EL (cell line): ENCODE data around the gene TESK2.
"Not testable (repeated sequence)": the region's sequence is repeated elsewhere in the genome, so short reads cannot be mapped to it uniquely, and the experiment has no call there.

Experiments
- DNase-seq: peaks from one replicate; pipeline ENCODE4 v3.0.0-alpha.2; 2016

The TESK2 gene

DNA sequence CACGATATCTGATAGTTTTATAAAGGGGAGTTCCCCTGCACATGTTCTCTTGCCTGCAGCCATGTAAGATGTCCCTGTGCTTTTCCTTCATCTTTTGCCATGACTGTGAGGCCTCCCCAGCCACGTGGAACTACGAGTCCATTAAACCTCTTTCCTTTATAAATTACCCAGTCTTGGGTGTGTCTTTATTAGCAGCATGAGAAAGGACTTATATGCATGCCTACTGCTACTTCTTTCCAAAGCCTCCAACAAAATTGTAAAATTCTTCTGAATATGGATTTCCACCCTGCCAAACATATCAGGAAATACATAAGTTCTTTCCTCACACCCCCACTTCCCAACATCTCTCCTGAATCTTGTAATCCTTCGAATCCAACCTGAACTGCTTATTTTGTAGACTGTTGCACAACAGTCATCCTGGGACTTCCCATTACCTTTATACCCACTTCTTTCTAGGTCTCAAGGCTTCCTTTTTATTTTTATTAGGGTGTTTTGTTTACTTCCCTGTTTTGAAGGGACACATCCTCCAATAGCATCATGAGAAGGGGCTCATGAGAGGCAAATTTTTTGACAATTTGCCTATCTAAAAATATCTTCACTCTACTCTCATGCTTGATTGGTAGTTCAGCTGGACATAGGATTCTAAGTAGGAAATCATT, 83.2 kb downstream of the TESK2 start:
- DNase-seq, result no peak

- DNase-seq, result no peak
These were observed 85.3 kb downstream of the TESK2 start for GRCh38 chr1:45405636-45406035.

DNA sequence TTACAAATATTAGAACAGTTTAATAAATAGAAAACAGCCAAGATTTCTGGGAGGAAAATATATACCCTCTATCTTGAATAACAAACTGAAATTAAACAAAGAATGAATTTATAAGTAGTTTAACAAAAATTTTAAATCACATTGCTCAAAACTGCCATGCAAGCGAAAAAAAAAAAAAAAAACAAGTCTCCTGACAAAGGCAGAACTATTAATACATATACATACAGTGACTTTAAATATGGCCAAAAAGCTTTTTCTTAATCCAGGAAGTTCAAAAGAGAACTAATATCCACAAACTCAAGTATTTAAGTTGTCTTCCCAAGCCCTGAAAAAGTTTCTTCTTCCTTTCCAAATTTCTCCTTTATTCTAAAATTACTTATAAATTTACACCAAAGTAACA, 87.2 kb downstream of the TESK2 start:
- no peak for DNase-seq

DNA sequence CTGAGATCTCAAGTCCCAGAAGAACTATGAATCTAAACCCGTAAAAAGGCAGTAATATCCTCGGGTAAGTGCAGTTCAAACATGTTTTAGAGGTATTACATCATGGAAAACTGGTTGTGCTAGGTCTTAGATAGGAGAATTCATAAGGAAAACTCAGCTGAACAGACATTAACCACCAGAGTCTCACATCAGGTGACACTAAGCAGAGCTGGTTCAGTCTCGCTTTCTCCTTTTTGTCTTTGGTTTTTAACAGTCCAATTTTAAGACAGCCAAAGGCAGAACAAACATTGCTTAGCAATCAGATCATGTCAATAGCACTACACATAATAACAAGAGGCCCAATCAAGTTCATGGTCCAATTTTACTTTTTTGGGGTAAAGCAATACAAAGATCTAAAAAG, 87.7 kb downstream of the TESK2 start:
- no peak for DNase-seq

GRCh38 chr1:45401524-45401923, 89.4 kb downstream of the TESK2 start:
- DNase-seq, result no peak

DNA sequence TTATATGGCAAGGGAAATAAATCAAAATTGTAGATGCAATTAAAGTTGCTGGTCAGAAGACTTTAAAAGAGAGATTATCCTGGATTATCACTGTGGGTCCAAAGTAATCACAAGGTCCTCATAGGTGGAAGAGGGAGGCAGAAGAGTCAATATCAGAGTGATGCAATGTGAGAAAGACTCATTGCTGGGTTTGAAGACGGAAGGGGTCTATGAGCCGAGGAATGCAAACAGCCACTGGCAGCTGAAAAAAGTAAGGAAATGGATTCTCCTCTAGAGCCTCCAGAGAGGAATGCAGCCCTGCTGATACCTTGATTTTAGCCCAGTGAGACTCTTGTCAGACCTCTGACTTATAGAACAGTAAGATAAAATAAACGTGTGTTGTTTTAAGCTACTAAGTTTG, 90.9 kb downstream of the TESK2 start:
- no peak for DNase-seq

DNA sequence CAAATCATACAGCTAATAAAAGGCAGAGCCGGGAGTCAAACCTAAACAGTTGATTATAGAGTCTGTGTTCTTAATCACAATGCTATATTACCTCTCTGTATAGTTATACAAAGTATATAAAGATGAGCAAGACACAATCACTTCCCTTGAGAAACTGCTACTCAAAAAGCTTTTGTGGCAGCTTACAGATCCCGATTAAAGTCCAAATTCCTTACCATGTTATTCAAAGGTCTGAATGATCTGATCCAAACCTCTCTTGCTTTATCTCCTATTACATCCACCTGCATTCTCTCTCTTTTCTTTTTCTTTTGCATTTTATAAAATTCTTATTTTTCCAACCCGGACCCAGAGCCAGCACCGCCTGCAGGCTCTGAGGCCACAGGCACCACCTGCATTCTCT, 93.7 kb downstream of the TESK2 start:
- no peak for DNase-seq

DNA sequence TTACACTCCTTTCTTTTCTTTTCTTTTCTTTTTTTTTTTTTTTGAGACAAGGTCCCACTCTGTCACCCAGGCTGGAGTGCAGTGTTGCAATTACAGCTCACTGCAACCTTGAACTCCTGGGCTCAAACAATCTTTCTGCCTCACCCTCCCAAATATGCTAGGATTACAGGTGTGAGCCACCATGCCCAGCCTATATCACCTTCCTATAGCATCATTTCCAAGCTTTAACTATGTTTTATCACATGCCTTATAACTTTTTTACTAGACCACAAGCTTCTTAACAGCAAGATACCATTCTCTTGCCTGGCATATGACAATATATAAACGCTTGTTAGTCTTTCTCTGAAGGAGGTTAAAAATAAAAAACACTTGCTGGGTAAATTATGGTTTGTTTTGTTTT, 95.4 kb downstream of the TESK2 start:
- DNase-seq, result no peak

DNA sequence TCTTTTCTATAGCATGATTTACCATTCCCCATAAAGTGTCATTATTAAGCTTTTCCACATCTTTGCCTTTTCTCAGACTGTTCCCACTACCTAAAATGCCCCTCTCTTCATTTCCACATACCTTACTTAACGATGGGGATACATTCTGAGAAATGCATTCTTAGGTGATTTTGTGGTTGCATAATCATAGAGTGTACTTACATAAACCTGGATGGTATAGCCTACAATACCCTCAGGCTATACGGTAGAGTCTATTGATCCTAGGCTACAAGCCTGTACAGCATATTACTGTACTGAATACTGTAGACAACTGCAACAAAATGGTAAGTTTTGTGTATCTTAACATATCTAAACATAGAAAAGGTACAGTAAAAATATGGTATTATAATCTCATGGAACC, 95.9 kb downstream of the TESK2 start:
- DNase-seq, result no peak

DNA sequence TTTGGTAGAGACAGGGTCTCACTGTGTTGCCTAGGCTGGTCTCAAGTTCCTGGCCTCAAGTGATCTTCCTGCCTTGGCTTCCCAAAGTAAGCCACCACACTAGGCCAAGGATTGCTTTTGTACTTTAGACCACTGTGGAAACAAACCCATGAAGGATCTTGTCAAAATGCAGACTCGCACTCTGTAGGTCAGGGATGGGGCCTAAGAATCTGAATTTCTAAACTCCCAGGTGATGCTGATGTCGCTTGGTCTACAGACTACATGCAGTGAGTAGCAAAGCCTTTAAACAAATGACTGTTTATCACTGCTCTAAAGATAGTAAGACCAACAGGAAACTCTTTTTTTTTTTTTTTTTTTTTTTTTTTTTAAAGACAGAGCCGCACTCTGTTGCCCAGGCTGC, 96.6 kb downstream of the TESK2 start:
- no peak for DNase-seq

- no peak for DNase-seq
These were observed 97.2 kb downstream of the TESK2 start for GRCh38 chr1:45393718-45394302.

GRCh38 chr1:45386219-45386618, 104.7 kb downstream of the TESK2 start:
- DNase-seq, result no peak

GRCh38 chr1:45385302-45385701, 105.7 kb downstream of the TESK2 start:
- no peak for DNase-seq

- DNase-seq, result not testable (repeated sequence)
These were observed 106.8 kb downstream of the TESK2 start for GRCh38 chr1:45384213-45384612.

GRCh38 chr1:45383191-45383590, 107.8 kb downstream of the TESK2 start:
- DNase-seq, result no peak

DNA sequence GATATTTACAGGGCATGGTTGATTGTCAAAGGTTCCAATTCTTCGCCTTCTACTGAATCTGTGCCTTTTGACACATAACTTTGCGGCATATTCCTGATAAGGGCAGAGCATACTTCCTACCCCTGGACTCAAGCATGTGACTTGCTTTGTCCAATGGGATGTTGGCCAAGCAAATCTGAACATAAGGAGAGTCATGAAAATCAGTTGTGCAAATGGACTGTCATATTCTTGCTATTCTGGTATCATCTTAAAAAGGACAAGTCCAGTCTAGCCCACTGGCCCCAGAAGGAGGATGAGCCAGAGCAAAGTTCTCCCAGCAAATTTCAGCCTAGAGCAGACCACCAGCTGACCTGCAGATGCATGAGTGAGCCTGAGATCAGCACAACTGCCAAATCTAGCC, 109.7 kb downstream of the TESK2 start:
- no peak for DNase-seq

- no peak for DNase-seq
These were observed 110.2 kb downstream of the TESK2 start for GRCh38 chr1:45380730-45381129.

DNA sequence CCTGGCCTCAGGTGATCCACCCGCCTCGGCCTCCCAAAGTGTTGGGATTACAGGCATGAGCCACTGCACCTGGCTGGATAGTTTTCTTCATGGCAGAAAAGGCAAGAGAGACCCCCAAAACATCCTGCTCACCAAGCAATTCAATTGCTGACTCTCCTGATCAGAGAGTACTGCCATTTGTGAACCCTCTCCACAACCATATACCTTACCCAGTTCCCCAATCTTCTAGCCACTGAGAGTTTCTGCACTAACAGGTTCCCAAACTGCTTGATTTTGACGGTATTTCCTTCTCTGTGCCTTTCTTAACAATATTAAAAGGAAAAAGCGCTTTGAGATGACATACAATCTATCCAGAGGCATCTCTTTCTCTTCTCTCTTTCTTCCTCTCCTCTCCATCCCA, 110.8 kb downstream of the TESK2 start:
- no peak for DNase-seq

GRCh38 chr1:45379524-45379923, 111.4 kb downstream of the TESK2 start:
- no peak for DNase-seq

GRCh38 chr1:45378184-45378583, 112.8 kb downstream of the TESK2 start:
- no peak for DNase-seq

DNA sequence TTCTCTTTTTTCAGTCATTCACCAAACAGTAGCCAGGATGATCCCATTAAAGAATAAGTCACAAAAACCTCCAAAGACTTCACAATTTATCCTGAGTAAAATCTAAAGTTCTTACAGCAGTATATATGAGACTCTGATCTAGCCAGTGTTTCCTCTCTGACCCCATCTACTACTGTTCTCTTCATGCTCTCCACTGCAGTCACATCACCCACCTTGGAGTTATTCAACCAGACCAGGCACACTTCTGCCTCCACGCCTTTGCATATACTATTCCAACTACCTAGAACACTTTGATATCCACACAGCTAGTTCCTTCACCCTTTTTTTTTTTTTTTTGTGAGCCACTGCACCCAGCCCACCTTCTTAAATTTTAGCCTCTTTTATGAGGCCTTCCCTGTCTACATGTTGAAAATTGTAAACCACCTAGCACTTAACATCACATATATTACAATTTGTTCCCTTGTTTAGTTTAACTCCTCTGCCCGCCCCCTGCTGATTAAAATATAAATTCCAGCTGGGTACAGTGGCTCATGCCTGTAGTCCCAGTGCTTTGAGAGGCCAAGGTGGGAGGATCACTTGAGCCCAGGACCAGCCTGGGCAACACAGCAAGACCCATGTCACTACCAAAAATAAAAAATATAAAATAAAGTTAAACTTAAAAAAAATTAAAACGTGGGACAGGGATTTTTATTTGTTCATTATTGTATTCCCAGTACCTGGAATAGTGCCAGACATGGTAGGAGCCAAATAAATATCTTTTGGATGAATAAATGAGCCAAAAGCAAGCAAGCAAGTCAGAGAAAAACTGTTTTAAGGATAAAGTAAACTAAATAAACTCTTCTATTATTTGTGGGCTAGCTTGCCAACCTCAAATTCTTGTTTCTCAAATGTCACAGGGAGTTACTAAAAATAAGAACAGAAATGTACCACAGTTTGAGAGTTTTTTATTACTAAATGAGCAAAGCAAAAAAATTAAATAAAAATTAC, 115.6 kb downstream of the TESK2 start:
- peak; percentile 11 for DNase-seq

DNA sequence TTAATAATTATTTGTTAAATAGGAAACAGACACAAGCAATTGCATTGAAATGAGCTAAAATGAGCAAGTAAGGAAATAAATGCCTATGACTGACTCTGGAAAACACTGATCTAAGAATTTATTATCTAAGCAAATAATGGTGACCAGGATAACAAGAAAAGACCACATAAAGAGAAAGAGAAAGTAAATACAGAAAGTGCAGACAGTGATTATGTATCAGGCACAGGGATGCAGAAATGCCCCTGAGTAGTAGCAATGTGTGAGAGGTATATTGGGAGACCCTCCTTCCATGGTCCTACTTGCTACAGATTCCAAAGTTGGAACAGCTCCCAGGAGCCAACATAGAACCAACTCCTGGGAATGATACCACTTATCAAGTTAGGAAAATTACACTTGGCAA, 117.4 kb downstream of the TESK2 start:
- no peak for DNase-seq

DNA sequence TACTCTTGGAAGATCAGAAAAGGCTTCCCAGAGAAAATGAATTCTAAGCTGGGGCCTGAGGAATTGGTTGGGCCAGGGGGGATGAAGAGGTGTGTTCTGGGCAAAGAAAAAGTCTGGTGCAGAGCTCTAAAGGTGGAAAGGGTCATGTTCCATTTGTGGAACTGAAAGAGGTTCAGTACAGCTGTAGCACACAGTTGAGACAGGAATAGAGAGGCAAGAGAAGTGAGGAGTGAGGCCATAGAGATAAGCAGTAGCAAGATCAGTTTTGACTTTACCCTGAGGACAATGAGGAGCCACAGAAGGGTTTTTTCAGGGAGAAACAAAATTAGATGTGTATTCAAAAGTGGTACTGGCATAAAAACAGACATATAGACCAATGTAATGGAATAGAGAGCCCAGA, 120.4 kb downstream of the TESK2 start:
- DNase-seq, result no peak

DNA sequence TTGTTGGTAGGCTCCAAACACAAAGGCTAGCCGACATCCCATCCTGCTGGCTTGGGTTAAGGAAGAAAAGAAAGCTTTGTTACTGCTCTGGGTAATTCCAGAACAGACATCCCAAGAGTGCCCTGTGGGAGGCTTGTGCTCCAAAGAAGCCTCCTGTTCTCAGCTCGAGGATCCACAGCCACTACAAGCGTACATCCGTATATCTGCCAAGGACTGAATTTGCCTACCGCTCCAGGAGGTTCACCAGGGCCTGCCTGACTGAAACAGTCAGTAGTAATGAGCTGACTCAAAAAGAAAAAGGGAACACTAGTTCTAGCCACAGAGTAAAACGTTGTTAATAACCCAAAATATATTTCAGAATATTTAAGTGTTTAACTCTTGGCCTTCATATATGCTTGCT, 125.9 kb downstream of the TESK2 start:
- no peak for DNase-seq
